NK-92 (cell line): Measurements from ENCODE around the gene MGST3.
"Not testable (repeated sequence)": the region's sequence is repeated elsewhere in the genome, so short reads cannot be mapped to it uniquely, and the experiment has no call there.

Source experiments
- DNase-seq: peaks from one replicate; lab custom pipeline; 2025; ENCODE audit not compliant: unreplicated experiment; lab: John Stamatoyannopoulos, UW

The MGST3 gene

GRCh38 chr1:165629151-165629550, 1.9 kb upstream of the MGST3 start:
- DNase-seq: no peak

- no peak for DNase-seq
Measured at GRCh38 chr1:165629848-165630628, 996 bp upstream of the MGST3 start.

GRCh38 chr1:165631342-165632151, 513 bp downstream of the MGST3 start:
- no peak for DNase-seq

- no peak for DNase-seq
Measured at GRCh38 chr1:165632152-165632469, 1.1 kb downstream of the MGST3 start.

GRCh38 chr1:165632491-165632890, 1.5 kb downstream of the MGST3 start:
- DNase-seq: no peak

GRCh38 chr1:165633614-165634013, 2.6 kb downstream of the MGST3 start:
- DNase-seq: no peak

- DNase-seq: no peak
Measured at GRCh38 chr1:165634154-165634921, 3.3 kb downstream of the MGST3 start.

GRCh38 chr1:165635329-165635728, 4.3 kb downstream of the MGST3 start:
- no peak for DNase-seq

- no peak for DNase-seq
Measured at GRCh38 chr1:165635823-165636222, 4.8 kb downstream of the MGST3 start.

GRCh38 chr1:165637427-165637826, 6.4 kb downstream of the MGST3 start:
- DNase-seq: no peak

GRCh38 chr1:165638211-165638610, 7.2 kb downstream of the MGST3 start:
- DNase-seq: not testable (repeated sequence)

- no peak for DNase-seq
Measured at GRCh38 chr1:165639821-165640623, 9.0 kb downstream of the MGST3 start.

GRCh38 chr1:165641231-165641987, 10.4 kb downstream of the MGST3 start:
- DNase-seq: no peak

GRCh38 chr1:165644064-165644735, 13.2 kb downstream of the MGST3 start:
- DNase-seq: no peak

GRCh38 chr1:165645654-165646366, 14.8 kb downstream of the MGST3 start:
- DNase-seq: no peak

- DNase-seq: no peak
Measured at GRCh38 chr1:165647517-165647916, 16.5 kb downstream of the MGST3 start.

- DNase-seq: no peak
Measured at GRCh38 chr1:165647970-165648369, 16.9 kb downstream of the MGST3 start.

- DNase-seq: no peak
Measured at GRCh38 chr1:165648919-165649572, 18.0 kb downstream of the MGST3 start.
